HG03469 (cell line): Measurements from ENCODE around the gene OR10A3.

ENCODE experiments used
- ATAC-seq: cut with Tn5 transposase; IDR thresholded peaks from one replicate; pipeline ENCODE4 v1.9.1; 2021; ENCODE audit warnings: mild to moderate bottlenecking, moderate library complexity, moderate number of reproducible peaks; ENCODE audit not compliant: unreplicated experiment

OR10A3 gene

GRCh38 chr11:7893796-7894195 lies 47.7 kb downstream of the OR10A3 start:
- no peak for ATAC-seq

- ATAC-seq = peak; percentile 33
Measured at GRCh38 chr11:7892840-7893254, 48.7 kb downstream of the OR10A3 start.

GRCh38 chr11:7892059-7892699 lies 49.3 kb downstream of the OR10A3 start:
- ATAC-seq = peak; percentile 76

- no peak for ATAC-seq
Measured at GRCh38 chr11:7890417-7891172, 50.9 kb downstream of the OR10A3 start.

- ATAC-seq = no peak
Measured at GRCh38 chr11:7889985-7890384, 51.5 kb downstream of the OR10A3 start.
